Measurements from ENCODE around the gene HBP1.

DNA sequence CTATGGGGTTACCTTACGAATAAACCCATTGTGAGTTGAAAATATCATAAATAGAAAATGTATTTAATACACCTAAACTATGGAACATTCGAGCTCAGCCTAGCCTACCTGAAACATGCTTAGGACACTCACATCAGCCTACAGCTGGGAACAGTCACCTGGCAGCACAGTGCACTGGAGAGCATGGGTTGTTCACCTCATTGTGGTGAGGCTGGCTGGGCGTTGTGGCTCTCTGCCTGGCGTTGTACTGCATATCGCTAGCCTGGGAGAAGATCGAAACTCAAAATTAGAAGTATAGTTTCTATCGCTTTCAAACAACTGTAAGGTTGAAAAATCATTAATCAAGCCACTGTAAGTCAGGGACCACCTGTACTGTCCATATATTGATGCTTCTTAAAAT lies 17.3 kb upstream of the HBP1 start:
- no peak for TF ChIP-seq RARB (CRISPR knock-in tag; IDR thresholded peaks at IDR 0.05)
- TF ChIP-seq SNAI2 (CRISPR knock-in tag; IDR thresholded peaks at IDR 0.05): no peak
- no peak for TF ChIP-seq CSDC2 (CRISPR knock-in tag; IDR thresholded peaks at IDR 0.05)
- no peak for TF ChIP-seq ESRRG (CRISPR knock-in tag; IDR thresholded peaks at IDR 0.05)
